ENCODE measurements around the gene NOL12. TPM values are rescaled to one million over a fixed set of nuclear protein-coding genes. Genes with fewer than 3 reads are reported as not detected.

The NOL12 gene
- polyA plus RNA-seq, 2 of the 4 experiments (the other 2 are of a cell fraction), result 23.0 to 37.3 TPM

DNA sequence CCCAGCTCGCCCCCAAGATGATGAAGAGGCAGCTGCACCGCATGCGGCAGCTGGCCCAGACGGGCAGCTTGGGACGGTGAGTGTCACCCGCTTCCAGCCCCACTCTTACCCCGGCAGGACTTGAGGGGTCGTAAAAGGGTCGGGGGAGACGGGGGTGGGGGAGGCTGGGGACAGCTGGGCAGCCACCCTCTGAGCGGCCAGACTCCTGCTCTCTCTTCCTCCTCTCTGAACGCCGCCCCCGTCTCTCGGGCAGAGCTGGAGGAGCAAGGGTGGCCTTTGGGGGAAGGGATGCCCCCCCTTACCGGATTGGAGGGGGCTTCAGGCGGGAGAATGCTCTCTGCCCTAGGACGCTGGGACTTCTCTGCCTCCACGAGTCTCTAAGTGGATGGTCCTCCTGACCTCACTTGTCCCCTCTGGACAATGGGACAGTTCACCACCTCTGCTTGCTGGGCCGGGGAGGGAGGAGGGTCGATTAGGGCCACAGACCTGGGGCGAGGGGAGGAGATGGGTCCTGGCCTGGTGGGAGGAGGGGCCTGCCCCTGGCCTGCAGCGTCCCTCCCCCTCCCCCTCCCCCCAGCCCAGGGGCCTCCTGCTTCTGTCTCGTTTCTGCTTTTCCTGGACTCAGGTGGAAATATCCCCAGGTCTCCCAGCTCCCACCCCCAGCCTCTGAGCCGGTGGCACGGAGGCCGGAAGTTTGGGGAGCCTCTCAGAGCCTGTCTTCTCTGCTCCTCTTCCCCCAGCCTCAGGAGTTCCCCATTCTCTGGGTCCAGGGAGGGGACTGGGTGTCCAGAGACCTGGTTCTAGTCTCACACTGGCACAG is 46.2 kb upstream of the NOL12 start:
- Histone ChIP-seq H3K4me3 (peak overlapping the region; percentile 58), H3K27ac (peak overlapping the region; percentile 62 to 93), H3K4me1 (peaks cover 10% of the 10 kb centered on the region; the same call in 2 of the 3 replicates), H3K9me3 (no peaks in the 10 kb centered on the region), H3K4me2 (peak overlapping the region; percentile 82)
- peak; percentile 63; the same call in 1 of the 2 replicates for TF ChIP-seq KDM1A (IDR thresholded peaks at IDR 0.05; ENCODE audit: low read depth)
- no peak for TF ChIP-seq RNF2 (IDR thresholded peaks at IDR 0.05; ENCODE audit: borderline replicate concordance, low read depth)
- POLR2A ChIA-PET, result no interaction called here
- ATAC-seq, result no peak
- no peak for FAIRE-seq
- CTCF ChIA-PET, result interaction anchor here (0.6 to 7.1 kb wide), 6 partner anchors 10 to 152 kb away, joined by 3 to 152 read pairs (median 54); partner anchors contain the start of genes LGALS1 and PDXP
- WGBS (ENCODE audit: missing lambda C conversion rate), result 24% methylated on average over 8 of the region's 27 CpGs
- DNase-seq (ENCODE audit: low read depth in 1 of 2, low spot score in 1 of 2), result no peak

DNA sequence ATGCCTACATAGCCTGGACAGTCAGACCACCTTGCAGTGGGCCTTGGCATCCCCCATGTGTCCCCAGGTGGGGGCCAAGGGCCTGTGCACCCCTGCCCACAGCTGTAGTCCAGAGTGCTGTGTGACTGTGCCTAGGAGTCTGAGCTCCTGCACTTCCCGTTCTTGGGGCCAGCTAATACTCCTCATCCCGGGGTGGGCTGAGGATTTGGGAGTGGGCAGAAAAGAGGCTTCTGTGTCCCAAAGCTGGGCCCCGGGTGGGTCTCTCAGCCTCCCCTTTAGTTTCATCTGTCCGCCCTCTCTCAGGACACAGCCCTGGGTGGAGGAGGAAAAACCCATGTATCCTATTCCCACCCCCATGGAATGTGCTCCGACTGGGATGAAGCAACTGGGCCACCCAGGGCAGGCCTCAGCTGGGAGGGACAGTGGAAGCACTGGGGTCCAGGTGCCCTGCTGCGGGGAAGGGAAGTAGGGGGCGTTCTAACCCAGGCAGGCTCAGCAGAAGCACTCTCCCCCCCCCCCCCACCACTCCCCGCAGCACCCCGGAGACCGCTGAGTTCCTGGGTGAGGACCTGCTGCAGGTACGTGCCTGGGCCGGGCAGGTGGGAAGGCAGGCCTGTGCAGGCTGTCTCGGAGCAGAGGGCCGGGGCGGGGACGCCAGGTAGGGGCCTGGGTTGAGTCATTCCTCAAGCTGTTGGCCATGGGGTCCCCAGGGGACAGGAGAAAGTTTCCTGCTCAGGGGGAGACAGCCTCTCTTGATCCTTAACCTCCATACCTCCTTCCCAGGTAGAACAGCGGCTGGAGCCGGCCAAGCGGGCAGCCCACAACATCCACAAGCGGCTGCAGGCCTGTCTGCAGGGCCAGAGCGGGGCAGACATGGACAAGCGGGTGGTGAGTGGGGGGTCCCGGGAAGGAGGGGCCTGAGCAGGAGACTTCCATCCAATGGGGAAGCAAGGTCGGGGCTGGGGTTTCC is 45.3 kb upstream of the NOL12 start:
- WGBS (ENCODE audit: missing lambda C conversion rate), result 77% methylated on average over 14 of the region's 24 CpGs
- DNase-seq (ENCODE audit: low read depth in 1 of 2, low spot score in 1 of 2) (no peak), ATAC-seq (no peak), FAIRE-seq (no peak)
- ChIA-PET CTCF (interaction anchor here (0.6 to 7.1 kb wide), 8 partner anchors 11 to 177 kb away, joined by 3 to 152 read pairs (median 56); partner anchors contain the start of genes LGALS1, NOL12 and PDXP), POLR2A (no interaction called here)
- Histone ChIP-seq H3K4me2 (peak overlapping the region; percentile 82), H3K27ac (peak overlapping the region in 1 of 2 experiments; percentile 93; a peak in 3 of 6 replicates), H3K4me1 (peaks cover 10% of the 10 kb centered on the region; the same call in 2 of the 3 replicates), H3K4me3 (no peak overlapping the region), H3K9me3 (no peaks in the 10 kb centered on the region)
- TF ChIP-seq POLR2A (IDR thresholded peaks at IDR 0.05; ENCODE audit: low read length), result no peak
- no peak for TF ChIP-seq JUNB (IDR thresholded peaks at IDR 0.05)
- TF ChIP-seq NR3C1 (IDR thresholded peaks at IDR 0.05), result no peak
- no peak for TF ChIP-seq HDAC2 (IDR thresholded peaks at IDR 0.05)
- no peak for TF ChIP-seq EP300 (IDR thresholded peaks at IDR 0.05)
- TF ChIP-seq, protein P1, sequence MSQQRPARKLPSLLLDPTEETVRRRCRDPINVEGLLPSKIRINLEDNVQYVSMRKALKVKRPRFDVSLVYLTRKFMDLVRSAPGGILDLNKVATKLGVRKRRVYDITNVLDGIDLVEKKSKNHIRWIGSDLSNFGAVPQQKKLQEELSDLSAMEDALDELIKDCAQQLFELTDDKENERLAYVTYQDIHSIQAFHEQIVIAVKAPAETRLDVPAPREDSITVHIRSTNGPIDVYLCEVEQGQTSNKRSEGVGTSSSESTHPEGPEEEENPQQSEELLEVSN (IDR thresholded peaks at IDR 0.05; ENCODE audit: borderline replicate concordance, low read depth), result no peak
- TF ChIP-seq KDM1A (IDR thresholded peaks at IDR 0.05; ENCODE audit: low read depth), result no peak
- no peak for TF ChIP-seq RFX5 (IDR thresholded peaks at IDR 0.05)
- TF ChIP-seq ATOH8 (CRISPR knock-in tag; IDR thresholded peaks at IDR 0.05; ENCODE audit: low read depth), result no peak

DNA sequence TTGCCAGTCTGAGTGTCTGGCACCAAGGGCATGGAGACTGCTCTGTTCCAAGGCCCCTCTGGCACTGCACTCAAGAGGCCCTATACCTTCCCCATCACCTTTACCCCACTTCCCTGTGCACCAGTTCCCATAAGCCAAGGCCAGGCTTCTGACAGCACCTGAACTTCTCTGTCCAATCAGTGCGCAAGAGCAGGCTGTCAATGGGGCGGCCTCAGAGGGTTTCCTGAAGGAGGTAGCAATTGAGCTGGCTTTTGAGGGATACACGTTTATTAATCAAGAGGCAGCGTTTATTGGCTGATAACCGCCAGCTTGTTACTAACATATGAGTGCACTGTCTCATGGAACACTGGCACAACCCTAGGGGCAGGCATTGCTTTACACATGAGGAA is 44.6 kb upstream of the NOL12 start:
- ATAC-seq (no peak), FAIRE-seq (no peak), DNase-seq (ENCODE audit: low read depth in 1 of 2, low spot score in 1 of 2) (no peak)
- 94% methylated on average over 2 of the region's 5 CpGs for WGBS (ENCODE audit: missing lambda C conversion rate)
- Histone ChIP-seq H3K9me3 (no peaks in the 10 kb centered on the region), H3K27ac (no peak overlapping the region), H3K4me3 (no peak overlapping the region), H3K4me2 (no peak overlapping the region), H3K4me1 (peaks cover 10% of the 10 kb centered on the region; the same call in 2 of the 3 replicates)
- ChIA-PET POLR2A (no interaction called here), CTCF (interaction anchor here (0.9 to 7.1 kb wide), 12 partner anchors 11 to 300 kb away, joined by 3 to 152 read pairs (median 18); partner anchors contain the start of genes LGALS1, NOL12 and PDXP)
- TF ChIP-seq RAD21 (conservative IDR thresholded peaks at IDR 0.05 in 1 of 2, IDR thresholded peaks at IDR 0.05 in 1 of 2), result no peak
- no peak for TF ChIP-seq HEYL (CRISPR knock-in tag; IDR thresholded peaks at IDR 0.05)
- TF ChIP-seq ZFP36 (IDR thresholded peaks at IDR 0.05; ENCODE audit: borderline replicate concordance, partially characterized antibody), result no peak
- TF ChIP-seq GATA3 (IDR thresholded peaks at IDR 0.05; ENCODE audit: borderline replicate concordance), result no peak
- no peak for TF ChIP-seq CTCF (IDR thresholded peaks at IDR 0.05)
- TF ChIP-seq CBX8 (IDR thresholded peaks at IDR 0.05), result no peak
- TF ChIP-seq, protein P2, sequence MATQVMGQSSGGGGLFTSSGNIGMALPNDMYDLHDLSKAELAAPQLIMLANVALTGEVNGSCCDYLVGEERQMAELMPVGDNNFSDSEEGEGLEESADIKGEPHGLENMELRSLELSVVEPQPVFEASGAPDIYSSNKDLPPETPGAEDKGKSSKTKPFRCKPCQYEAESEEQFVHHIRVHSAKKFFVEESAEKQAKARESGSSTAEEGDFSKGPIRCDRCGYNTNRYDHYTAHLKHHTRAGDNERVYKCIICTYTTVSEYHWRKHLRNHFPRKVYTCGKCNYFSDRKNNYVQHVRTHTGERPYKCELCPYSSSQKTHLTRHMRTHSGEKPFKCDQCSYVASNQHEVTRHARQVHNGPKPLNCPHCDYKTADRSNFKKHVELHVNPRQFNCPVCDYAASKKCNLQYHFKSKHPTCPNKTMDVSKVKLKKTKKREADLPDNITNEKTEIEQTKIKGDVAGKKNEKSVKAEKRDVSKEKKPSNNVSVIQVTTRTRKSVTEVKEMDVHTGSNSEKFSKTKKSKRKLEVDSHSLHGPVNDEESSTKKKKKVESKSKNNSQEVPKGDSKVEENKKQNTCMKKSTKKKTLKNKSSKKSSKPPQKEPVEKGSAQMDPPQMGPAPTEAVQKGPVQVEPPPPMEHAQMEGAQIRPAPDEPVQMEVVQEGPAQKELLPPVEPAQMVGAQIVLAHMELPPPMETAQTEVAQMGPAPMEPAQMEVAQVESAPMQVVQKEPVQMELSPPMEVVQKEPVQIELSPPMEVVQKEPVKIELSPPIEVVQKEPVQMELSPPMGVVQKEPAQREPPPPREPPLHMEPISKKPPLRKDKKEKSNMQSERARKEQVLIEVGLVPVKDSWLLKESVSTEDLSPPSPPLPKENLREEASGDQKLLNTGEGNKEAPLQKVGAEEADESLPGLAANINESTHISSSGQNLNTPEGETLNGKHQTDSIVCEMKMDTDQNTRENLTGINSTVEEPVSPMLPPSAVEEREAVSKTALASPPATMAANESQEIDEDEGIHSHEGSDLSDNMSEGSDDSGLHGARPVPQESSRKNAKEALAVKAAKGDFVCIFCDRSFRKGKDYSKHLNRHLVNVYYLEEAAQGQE (IDR thresholded peaks at IDR 0.05), result no peak
- TF ChIP-seq NR3C1 (IDR thresholded peaks at IDR 0.05), result no peak
- TF ChIP-seq, protein P3, sequence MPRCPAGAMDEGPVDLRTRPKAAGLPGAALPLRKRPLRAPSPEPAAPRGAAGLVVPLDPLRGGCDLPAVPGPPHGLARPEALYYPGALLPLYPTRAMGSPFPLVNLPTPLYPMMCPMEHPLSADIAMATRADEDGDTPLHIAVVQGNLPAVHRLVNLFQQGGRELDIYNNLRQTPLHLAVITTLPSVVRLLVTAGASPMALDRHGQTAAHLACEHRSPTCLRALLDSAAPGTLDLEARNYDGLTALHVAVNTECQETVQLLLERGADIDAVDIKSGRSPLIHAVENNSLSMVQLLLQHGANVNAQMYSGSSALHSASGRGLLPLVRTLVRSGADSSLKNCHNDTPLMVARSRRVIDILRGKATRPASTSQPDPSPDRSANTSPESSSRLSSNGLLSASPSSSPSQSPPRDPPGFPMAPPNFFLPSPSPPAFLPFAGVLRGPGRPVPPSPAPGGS (IDR thresholded peaks at IDR 0.05), result no peak
- TF ChIP-seq FOXS1 (CRISPR knock-in tag; IDR thresholded peaks at IDR 0.05), result no peak
